GM19193 (cell line): ENCODE results near the gene ANKDD1A.

Experiments
- POLR2A ChIP-seq: IDR thresholded peaks from 4 replicates; pipeline ENCODE4 v1.6.1; 2011; ENCODE audit not compliant: insufficient read depth, insufficient read length; ENCODE audit errors: extremely low read depth

ANKDD1A gene

DNA sequence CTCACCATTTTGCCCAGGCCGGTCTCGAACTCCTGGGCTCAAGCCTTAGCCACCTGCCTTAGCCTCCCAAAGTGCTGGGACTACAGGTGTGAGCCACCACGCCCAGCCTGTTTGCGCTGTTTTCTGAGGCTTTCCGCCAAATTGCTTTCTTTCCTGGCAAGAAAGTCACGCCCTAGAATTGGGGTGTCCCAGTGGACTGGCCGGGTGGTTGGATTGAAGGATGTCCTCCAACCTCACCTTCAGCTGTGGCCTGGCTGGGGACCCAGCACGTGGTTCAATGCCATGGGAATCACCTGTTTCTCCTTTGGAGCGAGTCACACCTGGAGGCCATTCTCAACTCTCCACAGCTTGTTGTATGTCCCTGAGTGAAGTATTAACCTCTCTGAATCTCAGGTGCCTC is 5.8 kb upstream of the ANKDD1A start:
- TF ChIP-seq POLR2A: no peak

DNA sequence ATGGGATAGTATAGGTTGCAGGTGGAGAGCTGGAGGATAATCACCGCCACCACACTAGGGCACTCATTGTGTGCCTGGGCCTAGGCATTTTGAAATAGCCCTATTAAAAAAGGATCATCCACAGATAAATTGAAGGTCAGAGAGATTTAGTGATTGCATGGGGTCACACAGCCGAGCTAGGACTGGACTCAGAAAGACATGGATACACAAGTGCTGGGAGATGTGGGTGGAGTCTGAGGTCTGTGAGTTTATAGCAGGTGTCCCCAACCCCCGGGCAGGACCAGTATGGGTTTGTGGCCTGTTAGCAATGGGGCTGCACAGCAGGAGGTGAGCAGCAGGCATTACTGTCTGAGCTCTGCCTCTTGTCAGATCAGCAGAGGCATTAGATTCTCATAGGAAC is 5.3 kb upstream of the ANKDD1A start:
- TF ChIP-seq POLR2A: no peak

DNA sequence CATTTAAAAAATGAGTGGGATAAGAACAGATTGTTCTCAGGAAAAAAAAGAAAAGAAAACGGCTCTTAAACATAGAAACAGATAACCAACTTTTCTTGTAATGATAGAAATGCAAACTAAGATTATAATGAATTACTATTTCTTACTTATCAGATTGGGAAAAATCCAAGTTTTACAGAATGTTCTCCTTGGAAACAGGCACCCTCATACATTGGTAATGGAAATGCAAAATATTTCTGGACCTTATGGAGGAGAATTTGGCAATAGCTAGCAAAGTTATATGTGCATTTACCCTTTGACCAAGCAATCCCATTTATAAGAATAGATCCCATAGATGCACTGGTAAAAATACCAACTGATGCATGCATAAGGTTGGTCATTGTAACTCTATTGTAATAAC is 3.7 kb upstream of the ANKDD1A start:
- no peak for TF ChIP-seq POLR2A

GRCh38 chr15:64909546-64909945 is 2.2 kb upstream of the ANKDD1A start:
- TF ChIP-seq POLR2A: no peak

- TF ChIP-seq POLR2A: no peak
Measured at GRCh38 chr15:64912379-64913325, 950 bp downstream of the ANKDD1A start.

DNA sequence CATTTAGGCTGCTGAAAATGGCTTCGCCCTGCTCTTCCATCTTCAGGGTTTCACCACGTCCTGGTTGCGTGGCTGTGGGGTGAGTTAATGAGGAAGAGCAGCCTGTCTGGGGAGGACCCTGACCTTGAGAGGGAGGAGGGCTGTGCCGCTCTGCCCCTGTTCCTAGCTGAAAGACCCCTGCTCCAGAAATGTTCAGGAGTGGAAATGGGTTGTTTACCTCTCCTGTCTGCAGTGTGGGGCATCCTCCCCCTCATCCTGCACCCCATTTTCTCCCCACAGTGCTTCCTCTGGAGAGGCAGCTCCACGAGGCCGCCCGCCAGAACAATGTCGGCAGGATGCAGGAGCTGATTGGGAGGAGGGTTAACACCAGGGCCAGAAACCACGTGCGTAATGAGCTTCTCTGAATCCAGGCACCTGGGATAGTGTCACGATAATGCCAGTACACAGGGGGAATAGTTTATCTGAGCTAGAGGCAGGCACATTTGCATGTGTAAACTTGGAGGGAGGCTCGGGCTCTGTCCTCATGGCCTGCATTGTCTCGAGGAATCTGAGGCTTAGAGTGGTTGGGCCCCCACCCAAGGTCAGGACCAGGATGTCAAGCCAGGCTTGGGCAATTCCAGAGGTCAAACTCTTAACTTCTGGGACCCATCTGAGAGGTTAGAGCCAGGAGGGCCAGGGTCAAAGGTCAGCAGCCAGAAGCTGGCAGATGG is 4.0 kb downstream of the ANKDD1A start:
- no peak for TF ChIP-seq POLR2A

DNA sequence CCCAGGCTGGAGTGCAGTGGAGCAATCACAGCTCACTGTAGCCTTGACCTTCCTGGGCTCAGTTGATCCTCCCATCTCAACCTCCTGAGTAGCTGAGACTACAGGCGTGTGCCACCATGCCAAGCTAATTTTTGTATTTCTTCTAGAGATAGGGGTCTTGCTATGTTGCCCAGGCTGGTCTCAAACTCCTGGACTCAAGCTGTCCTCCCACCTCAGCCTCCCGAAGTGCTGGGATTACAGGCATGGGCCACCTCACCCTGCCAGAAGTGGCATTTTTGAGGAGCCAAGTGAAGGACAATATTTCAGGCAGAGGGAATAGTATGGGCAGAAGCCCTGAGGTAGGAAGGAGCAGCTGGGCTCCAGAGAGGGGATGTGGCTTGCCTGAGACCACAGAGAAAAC is 4.7 kb downstream of the ANKDD1A start:
- no peak for TF ChIP-seq POLR2A

DNA sequence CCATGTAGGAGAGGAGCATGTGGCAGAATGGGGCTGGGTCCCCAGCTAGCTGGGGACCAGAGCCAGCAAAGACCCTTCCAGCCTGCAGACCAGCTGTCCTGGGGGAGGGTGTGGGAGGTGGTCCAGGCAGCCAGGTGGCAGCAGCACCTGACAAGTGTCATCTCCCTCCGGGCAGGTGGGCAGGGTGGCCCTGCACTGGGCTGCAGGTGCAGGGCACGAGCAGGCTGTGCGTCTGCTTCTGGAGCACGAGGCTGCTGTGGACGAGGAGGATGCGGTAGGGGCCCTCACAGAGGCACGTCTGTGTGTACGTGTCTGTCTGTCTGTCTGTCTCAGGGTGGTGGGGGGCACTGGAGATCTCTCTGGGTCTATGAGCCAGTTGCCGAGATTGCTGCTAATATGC is 5.5 kb downstream of the ANKDD1A start:
- TF ChIP-seq POLR2A: no peak

- TF ChIP-seq POLR2A: no peak
Measured at GRCh38 chr15:64919721-64920120, 8.0 kb downstream of the ANKDD1A start.

GRCh38 chr15:64921711-64922110 is 10.0 kb downstream of the ANKDD1A start:
- no peak for TF ChIP-seq POLR2A

- TF ChIP-seq POLR2A: no peak
Measured at GRCh38 chr15:64923546-64923945, 11.8 kb downstream of the ANKDD1A start.

- no peak for TF ChIP-seq POLR2A
Measured at GRCh38 chr15:64925335-64926330, 13.9 kb downstream of the ANKDD1A start.

DNA sequence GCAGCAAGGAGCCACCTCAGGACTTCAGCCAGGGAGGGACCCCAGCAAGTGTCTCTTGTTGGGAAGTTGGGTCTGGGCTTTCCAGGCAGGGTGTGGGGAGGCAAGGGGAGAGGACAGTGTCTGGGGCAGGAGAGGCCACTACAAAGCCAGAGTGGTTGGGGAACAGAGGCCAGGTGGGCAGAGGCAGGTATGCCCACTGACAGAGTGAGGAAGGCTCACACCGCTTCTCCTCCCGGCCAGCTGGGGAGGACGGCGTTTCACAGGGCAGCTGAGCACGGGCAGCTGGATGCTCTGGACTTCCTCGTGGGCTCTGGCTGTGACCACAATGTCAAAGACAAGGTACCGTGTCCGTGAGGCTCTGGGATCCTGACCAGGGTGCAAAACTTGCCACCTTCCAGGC is 15.0 kb downstream of the ANKDD1A start:
- TF ChIP-seq POLR2A: no peak

- TF ChIP-seq POLR2A: no peak
Measured at GRCh38 chr15:64928626-64929220, 17.0 kb downstream of the ANKDD1A start.

- TF ChIP-seq POLR2A: peak; percentile 39
Measured at GRCh38 chr15:64930019-64930652, 18.4 kb downstream of the ANKDD1A start.
